GM12872 (cell line): ENCODE data around the gene DCANP1.
A peak's percentile ranks its signal among the peaks of the same experiment; 100 is the strongest.

Source experiments
- CTCF ChIP-seq: IDR thresholded peaks from 3 replicates; pipeline ENCODE4 v1.5.1; 2011; ENCODE audit warnings: low read depth, mild to moderate bottlenecking, low read length, moderate library complexity; ENCODE audit not compliant: insufficient read depth

DCANP1 gene

GRCh38 chr5:135429301-135430134, 17.6 kb downstream of the DCANP1 start:
- TF ChIP-seq CTCF, result no peak

- TF ChIP-seq CTCF, result no peak
These were observed 18.6 kb downstream of the DCANP1 start for GRCh38 chr5:135428586-135428985.

GRCh38 chr5:135426102-135427082, 20.8 kb downstream of the DCANP1 start:
- TF ChIP-seq CTCF, result peak; percentile 79

- no peak for TF ChIP-seq CTCF
These were observed 21.5 kb downstream of the DCANP1 start for GRCh38 chr5:135425641-135426040.

GRCh38 chr5:135423846-135424168, 23.3 kb downstream of the DCANP1 start:
- no peak for TF ChIP-seq CTCF

- TF ChIP-seq CTCF, result no peak
These were observed 23.9 kb downstream of the DCANP1 start for GRCh38 chr5:135423146-135423845.

- TF ChIP-seq CTCF, result no peak
These were observed 24.7 kb downstream of the DCANP1 start for GRCh38 chr5:135422419-135422818.
